Uterus (tissue), 4 donors: ENCODE data around the gene TMEM255B. TPM values are rescaled to one million over a fixed set of nuclear protein-coding genes. Genes with fewer than 3 reads are reported as not detected.

Experiments used
- DNase-seq, 2 donors: peaks; one replicate each; pipeline ENCODE4 v3.0.0-alpha.2; 2019 to 2020
- H3K27ac ChIP-seq, 2 donors: fragments of 200-600 bp; sonication (generic); 1 replicate in 1 of 2; 2 replicates in 1 of 2; pipeline ENCODE4 v1.5.1; 2016 to 2018
- H3K27me3 ChIP-seq, 2 donors: fragments of 200-600 bp; sonication (generic); one replicate each; pipeline ENCODE4 v1.5.1; 2018 to 2019; ENCODE audit warnings: control low read depth in 1 of 2
- H3K36me3 ChIP-seq, 2 donors: fragments of 200-600 bp; sonication (generic); one replicate each; pipeline ENCODE4 v1.5.1; 2019; ENCODE audit warnings: control low read depth in 1 of 2
- H3K4me1 ChIP-seq, 2 donors: fragments of 200-600 bp; sonication (generic); one replicate each; pipeline ENCODE4 v1.5.1; 2018 to 2019; ENCODE audit warnings: control low read depth in 1 of 2
- H3K4me3 ChIP-seq, 2 donors: fragments of 200-600 bp; sonication (generic); 1 replicate in 1 of 2; 2 replicates in 1 of 2; pipeline ENCODE4 v1.5.1; 2018 to 2019; ENCODE audit warnings: mild to moderate bottlenecking in 1 of 2
- H3K9me3 ChIP-seq, 2 donors: fragments of 200-600 bp; sonication (generic); one replicate each; pipeline ENCODE4 v1.5.1; 2019; ENCODE audit warnings: control low read depth in 1 of 2
- CTCF ChIP-seq, 4 experiments: fragments of 200-600 bp in 2 of 4; fragments of 450-650 bp in 2 of 4; sonication (generic) in 2 of 4; IDR thresholded peaks; one replicate each; pipeline ENCODE4 v1.5.1; 2016 to 2019; ENCODE audit warnings: antibody characterized with exemption in 4 of 4, mild to moderate bottlenecking in 2 of 4, moderate library complexity in 1 of 4
- POLR2A ChIP-seq, 2 donors: fragments of 450-650 bp; IDR thresholded peaks; one replicate each; pipeline ENCODE4 v1.6.1; 2016; ENCODE audit warnings: antibody characterized with exemption in 2 of 2, mild to moderate bottlenecking in 1 of 2, moderate library complexity in 1 of 2
- intact Hi-C: fragments of 100-400 bp; cut with DNase I; formaldehyde crosslinking; loops from one replicate; pipeline ENCODE4 v1.15.1; 2023; ENCODE audit warnings: low total_unique reads
- total RNA-seq, 4 donors: library from RNA; depleted of rRNA in 3 of 4; stranded (reverse); fragments of >200 nt in 3 of 4; gene quantifications; one replicate each; pipeline versions ENCODE4 v1.1.0 to v1.2.4, GENCODE V29; 2014 to 2023
- donor health status: DM: yes; HTN: yes; CAD: no.

The TMEM255B gene
- total RNA-seq, 4 donors from 2014 or later = 1.8 to 143 (median 33.2) TPM

GRCh38 chr13:113809934-113810333 is 50.9 kb downstream of the TMEM255B start:
- H3K27me3 ChIP-seq = no peaks in the 10 kb centered on the region
- intact Hi-C loops = no loop called here
- TF ChIP-seq CTCF (IDR thresholded peaks at IDR 0.05) (no peak), POLR2A (IDR thresholded peaks at IDR 0.05) (no peak)
- no peak for DNase-seq
- H3K4me1 ChIP-seq = no peaks in the 10 kb centered on the region
- H3K27ac ChIP-seq = no peak overlapping the region
- no peak overlapping the region for H3K4me3 ChIP-seq
- no peaks in the 10 kb centered on the region for H3K36me3 ChIP-seq
- no peaks in the 10 kb centered on the region for H3K9me3 ChIP-seq

- no peak for TF ChIP-seq POLR2A (IDR thresholded peaks at IDR 0.05)
- TF ChIP-seq CTCF (IDR thresholded peaks at IDR 0.05) = no peak
- no peak overlapping the region for H3K27ac ChIP-seq
- intact Hi-C loops = no loop called here
- DNase-seq = no peak
- H3K4me3 ChIP-seq = no peak overlapping the region
- H3K36me3 ChIP-seq = no peaks in the 10 kb centered on the region
- no peaks in the 10 kb centered on the region for H3K27me3 ChIP-seq
- no peaks in the 10 kb centered on the region for H3K4me1 ChIP-seq
- H3K9me3 ChIP-seq = no peaks in the 10 kb centered on the region
Observed at GRCh38 chr13:113810640-113811039, 51.6 kb downstream of the TMEM255B start.

- H3K4me3 ChIP-seq = no peak overlapping the region
- no peaks in the 10 kb centered on the region for H3K4me1 ChIP-seq
- no peaks in the 10 kb centered on the region for H3K27me3 ChIP-seq
- intact Hi-C loops = no loop called here
- TF ChIP-seq CTCF (IDR thresholded peaks at IDR 0.05) (no peak), POLR2A (IDR thresholded peaks at IDR 0.05) (no peak)
- no peaks in the 10 kb centered on the region for H3K36me3 ChIP-seq
- H3K27ac ChIP-seq = no peak overlapping the region
- DNase-seq = no peak
- H3K9me3 ChIP-seq = no peaks in the 10 kb centered on the region
Observed at GRCh38 chr13:113811081-113811928, 52.3 kb downstream of the TMEM255B start.

GRCh38 chr13:113812178-113813040 is 53.4 kb downstream of the TMEM255B start:
- H3K4me3 ChIP-seq = no peak overlapping the region
- no peaks in the 10 kb centered on the region for H3K4me1 ChIP-seq
- intact Hi-C loops = no loop called here
- no peak overlapping the region for H3K27ac ChIP-seq
- H3K27me3 ChIP-seq = no peaks in the 10 kb centered on the region
- TF ChIP-seq CTCF (IDR thresholded peaks at IDR 0.05) = no peak
- TF ChIP-seq POLR2A (IDR thresholded peaks at IDR 0.05) = no peak
- DNase-seq = no peak
- no peaks in the 10 kb centered on the region for H3K9me3 ChIP-seq
- H3K36me3 ChIP-seq = no peaks in the 10 kb centered on the region
